SKM-1 treated with dmso at 0.1 percent for 144 hours (cell line): ENCODE data around the gene DMD.
"Not testable (repeated sequence)": the region's sequence is repeated elsewhere in the genome, so short reads cannot be mapped to it uniquely, and the experiment has no call there.

Source experiments
- DNase-seq: peaks from one replicate; lab custom pipeline; 2025; ENCODE audit not compliant: unreplicated experiment; lab: John Stamatoyannopoulos, UW

Gene DMD

DNA sequence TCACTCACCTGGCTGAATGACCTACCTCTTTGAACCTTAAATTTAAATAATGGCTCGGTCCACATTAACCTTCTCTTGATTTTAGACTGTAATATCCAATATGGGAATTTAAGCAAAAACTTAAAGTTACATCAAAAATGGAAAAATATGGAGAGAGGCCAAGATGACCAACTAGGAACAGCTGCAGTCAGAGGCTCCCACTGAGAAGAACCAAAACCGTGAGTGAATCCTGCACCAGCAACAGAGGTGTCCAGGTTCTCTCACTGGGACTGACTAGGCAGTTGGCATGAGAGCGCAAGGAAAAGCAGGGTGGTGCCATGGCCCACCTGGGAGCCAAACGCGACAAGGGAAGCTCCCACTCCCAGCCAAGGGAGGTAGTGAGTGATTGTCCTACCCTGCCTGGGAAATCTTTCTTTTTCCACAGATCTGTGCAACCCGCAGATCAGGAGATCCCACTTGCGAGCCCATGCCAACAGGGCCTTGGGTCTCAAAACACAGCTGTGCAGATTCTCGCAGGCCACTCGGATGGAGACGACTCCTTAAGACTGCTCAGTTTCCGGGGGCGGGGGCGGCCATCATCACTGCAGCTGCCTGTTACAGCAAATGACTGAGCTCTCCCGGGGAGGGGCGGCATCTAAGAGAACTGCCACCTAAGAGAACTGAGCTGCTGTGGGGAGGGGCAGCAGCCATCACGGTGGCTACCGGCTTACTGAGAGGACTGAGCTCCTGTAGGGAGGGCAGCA lies 343.4 kb downstream of the DMD start:
- DNase-seq, result no peak

DNA sequence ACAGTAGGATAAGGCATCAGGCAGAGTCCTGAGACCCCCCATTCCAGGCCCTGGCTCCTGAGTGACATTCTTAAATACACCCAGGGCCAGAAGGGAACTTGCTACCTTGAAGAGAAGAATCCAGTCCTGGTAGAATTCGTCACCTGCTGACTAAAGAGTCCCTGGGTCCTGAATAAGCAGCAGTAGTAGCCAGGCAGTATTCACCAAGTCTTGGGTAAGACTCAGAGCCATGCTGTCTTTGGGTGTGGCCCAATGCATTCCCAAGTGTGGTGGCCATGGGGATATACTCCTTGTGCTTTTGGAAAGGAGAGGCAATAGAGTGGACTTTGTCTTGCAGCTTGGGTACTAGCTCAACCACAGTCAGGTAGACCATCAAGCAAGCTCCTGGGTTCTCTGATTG lies 359.1 kb downstream of the DMD start:
- DNase-seq, result no peak

- DNase-seq, result no peak
Measured at GRCh38 chrX:32851556-32851955, 359.8 kb downstream of the DMD start.

GRCh38 chrX:32847921-32848320 lies 363.4 kb downstream of the DMD start:
- no peak for DNase-seq

DNA sequence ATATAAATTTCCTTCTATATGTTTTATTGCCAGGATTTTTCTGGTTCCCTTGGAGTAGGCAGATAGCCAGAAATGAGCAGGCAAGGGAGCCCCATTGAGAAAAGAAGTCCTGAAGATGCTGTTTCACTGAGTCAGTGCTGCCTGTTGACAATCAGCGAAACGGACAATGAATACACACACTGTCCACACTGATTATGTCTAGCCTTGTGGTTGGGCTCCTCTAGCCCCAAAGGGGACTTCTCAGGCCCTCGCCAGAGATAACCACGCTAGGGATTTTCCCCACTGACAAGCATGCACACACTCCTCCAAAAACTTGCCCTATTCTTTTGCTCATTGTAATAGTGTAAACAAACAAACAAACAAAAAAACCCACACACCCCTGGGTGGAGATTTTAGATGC lies 369.3 kb downstream of the DMD start:
- DNase-seq, result no peak

DNA sequence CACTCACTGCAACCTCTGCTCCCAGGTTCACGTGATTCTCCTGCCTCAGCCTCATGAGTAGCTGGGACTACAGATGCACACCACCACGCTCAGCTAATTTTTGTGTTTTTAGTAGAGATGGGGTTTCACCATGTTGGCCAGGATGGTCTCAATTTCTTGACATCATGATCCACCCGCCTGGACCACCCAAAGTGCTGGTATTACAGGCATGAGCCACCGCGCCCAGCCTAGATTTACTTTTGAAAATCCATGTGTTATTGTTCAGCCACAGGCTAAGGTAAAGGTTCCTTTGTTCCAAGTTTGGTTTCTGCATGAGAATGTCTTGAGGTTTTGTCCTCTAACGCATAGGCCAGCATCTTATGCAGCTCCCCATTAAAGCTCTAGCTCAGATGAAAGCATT lies 371.6 kb downstream of the DMD start:
- no peak for DNase-seq

- DNase-seq, result no peak
Measured at GRCh38 chrX:32825009-32825408, 386.3 kb downstream of the DMD start.

DNA sequence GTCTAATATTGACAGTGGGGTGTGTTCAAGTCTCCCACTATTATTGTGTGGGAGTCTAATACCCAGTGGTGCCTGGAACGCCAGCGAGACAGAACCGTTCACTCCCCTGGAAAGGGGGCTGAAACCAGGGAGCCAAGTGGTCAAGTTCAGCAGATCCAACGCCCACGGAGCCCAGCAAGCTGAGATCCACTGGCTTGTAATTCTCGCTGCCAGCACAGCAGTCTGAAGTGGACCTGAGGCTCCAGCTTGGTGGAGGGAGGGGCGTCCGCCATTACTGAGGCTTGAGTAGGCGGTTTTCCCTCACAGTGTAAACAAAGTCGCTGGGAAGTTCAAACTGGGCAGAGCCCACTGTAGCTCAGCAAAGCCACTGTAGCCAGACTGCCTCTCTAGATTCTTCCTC lies 407.3 kb downstream of the DMD start:
- no peak for DNase-seq

DNA sequence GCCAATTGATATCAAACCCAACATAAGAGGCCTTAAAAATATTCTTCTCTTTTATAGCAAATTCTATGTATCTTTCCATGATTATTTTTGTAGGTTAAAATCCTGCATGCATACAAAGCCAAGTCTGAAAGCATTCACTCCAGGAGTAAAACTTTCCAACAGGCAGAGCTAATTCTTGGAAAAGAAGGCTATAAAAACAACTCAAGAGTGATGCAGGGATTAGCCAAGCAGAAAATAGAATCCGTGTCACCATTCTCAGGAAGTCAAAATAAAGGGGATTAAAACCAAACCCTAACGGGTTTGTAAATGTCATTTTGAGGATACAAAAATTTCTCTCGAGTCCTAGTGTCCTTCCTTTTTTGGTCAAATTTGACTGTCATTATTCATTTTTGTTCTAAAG lies 412.4 kb downstream of the DMD start:
- no peak for DNase-seq

GRCh38 chrX:32788936-32789335 lies 422.4 kb downstream of the DMD start:
- DNase-seq, result no peak

DNA sequence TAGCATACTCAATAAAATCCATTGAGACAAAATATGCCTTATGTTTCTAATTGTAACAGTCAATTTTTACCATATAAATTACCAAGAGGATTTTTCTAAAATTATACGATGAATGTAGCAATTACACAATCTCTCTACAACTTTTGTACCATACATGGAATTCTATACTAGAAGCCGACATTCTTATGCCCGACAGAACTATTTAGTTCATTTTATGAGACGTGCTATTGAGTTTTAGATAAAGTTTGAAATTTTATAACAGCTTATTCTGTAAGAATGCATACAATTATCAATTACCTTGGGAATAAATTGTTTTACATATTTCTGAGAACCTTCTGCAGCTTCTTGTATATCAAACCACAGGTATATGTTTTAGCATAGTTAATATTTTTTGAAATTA lies 431.2 kb downstream of the DMD start:
- no peak for DNase-seq

DNA sequence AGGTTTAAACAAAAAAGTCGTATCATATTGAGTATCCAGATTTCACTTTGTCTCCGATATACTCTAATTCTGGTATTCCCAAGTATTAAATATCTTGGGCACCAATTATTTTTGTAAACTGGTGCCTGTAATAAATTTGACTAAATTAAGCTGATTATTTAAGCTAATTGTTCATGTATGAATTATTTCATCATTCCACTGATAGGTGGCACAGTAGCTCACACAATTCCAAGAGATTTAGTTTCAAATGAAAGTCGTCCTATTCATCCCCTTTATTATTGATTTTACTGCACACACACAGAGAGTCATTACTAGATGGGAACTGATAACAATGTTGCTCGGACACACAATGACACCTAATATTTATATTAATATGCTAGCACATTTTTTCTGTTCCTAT lies 432.4 kb downstream of the DMD start:
- DNase-seq, result no peak

DNA sequence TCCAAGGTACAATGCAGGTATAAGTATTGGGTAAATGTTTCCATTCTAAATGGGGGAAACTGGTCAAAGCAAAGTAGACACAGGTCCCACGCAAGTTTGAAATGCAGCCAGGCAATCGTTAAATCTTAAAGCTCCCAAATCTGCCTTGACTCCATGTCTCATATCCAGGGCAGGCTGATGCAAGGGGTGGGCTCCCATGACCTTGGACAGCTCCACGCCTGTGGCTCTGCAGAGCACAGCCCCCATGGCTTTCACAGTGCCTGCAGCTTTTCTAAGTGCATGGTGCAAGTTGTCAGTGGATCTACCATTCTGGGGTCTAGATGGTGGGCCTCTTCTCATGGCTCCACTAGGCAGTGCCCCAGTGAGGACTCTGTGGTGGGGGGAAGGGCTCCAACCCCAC lies 436.4 kb downstream of the DMD start:
- no peak for DNase-seq

GRCh38 chrX:32749070-32749469 lies 462.3 kb downstream of the DMD start:
- no peak for DNase-seq

- no peak for DNase-seq
Measured at GRCh38 chrX:32745323-32745722, 466.0 kb downstream of the DMD start.

- DNase-seq, result no peak
Measured at GRCh38 chrX:32744921-32745320, 466.4 kb downstream of the DMD start.

GRCh38 chrX:32741910-32742309 lies 469.4 kb downstream of the DMD start:
- no peak for DNase-seq

GRCh38 chrX:32708542-32708941 lies 502.8 kb downstream of the DMD start:
- no peak for DNase-seq

DNA sequence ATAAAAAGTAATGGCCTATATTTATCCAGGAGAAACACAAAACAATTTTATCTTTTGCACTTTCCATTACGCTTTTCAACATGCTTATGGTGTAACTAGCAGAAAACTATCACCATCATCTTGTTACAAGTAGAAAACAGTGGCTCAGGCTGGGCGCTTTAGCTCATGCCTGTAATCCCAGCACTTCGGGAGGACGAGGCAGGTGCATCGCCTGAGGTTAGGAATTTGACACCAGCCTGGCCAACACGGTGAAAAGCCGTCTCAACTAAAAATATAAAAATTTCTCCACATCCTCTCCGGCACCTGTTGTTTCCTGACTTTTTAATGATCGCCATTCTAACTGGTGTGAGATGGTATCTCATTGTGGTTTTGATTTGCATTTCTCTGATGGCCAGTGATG lies 506.0 kb downstream of the DMD start:
- not testable (repeated sequence) for DNase-seq

GRCh38 chrX:32687379-32687778 lies 524.0 kb downstream of the DMD start:
- DNase-seq, result no peak

GRCh38 chrX:32678487-32678886 lies 532.9 kb downstream of the DMD start:
- no peak for DNase-seq

GRCh38 chrX:32673193-32673592 lies 538.2 kb downstream of the DMD start:
- no peak for DNase-seq

DNA sequence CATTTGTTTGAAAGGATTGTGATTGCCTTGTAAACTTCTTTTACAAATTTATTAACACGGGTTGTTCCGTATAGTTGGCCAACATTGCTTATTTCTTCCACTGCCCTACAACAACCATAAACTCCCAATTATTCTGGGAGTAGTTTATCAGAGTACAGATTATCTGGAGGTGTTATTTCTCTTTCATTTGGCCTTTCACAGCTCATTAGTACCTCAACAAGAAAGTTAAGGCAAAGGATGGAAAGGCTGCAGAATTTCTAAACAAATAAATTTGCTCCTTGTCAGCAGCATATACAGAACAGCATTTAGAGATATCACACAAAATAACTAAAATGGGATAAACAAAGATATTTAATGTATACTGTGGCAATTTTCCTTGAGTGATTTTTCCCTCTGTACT lies 548.8 kb downstream of the DMD start:
- DNase-seq, result no peak
